T-cell (primary cell): ENCODE measurements around the gene BTBD17. TPM values are rescaled to one million over a fixed set of nuclear protein-coding genes. Genes with fewer than 3 reads are reported as not detected.

Experiments
- ATAC-seq, 4 experiments: fragments of 200-7000 bp in 3 of 4; fragments of 150-1000 bp in 1 of 4; cut with Tn5 transposase; replicated peaks in 1 of 4; 1 replicate in 3 of 4; 2 replicates in 1 of 4; pipeline ENCODE4 v1.10.0; 2021; ENCODE audit warnings: moderate library complexity in 3 of 4, mild to moderate bottlenecking in 2 of 4, moderate number of reproducible peaks in 1 of 4
- CTCF ChIA-PET, 2 donors: fragments of 300-600 bp; sonication (Branson Sonifier 250); formaldehyde crosslinking; loops; one replicate each; lab custom pipeline; 2022; ENCODE audit warnings: antibody characterized with exemption in 2 of 2; lab: Charles Lee
- POLR2A ChIA-PET, 2 donors: fragments of 300-600 bp; sonication (Branson Sonifier 250); formaldehyde crosslinking; loops; one replicate each; lab custom pipeline; 2022; ENCODE audit warnings: antibody characterized with exemption in 2 of 2; lab: Charles Lee
- DNase-seq, 35 experiments: peaks; one replicate each; pipeline versions ENCODE4 v3.0.0 to v3.0.0-alpha.2; 2013 to 2023
- H3K27ac ChIP-seq: one replicate; pipeline ENCODE4 v1.5.1; 2013; ENCODE audit warnings: low read length
- H3K27me3 ChIP-seq, 2 experiments: replicated peaks in 1 of 2; 1 replicate in 1 of 2; 2 replicates in 1 of 2; pipeline versions ENCODE4 v1.6.1 to v1.7.0; 2013; ENCODE audit warnings: low read length in 1 of 2, mixed read lengths in 1 of 2; ENCODE audit not compliant: control insufficient read depth in 2 of 2, insufficient read depth in 2 of 2; ENCODE audit errors: extremely low read depth in 1 of 2
- H3K36me3 ChIP-seq, 2 donors: 1 replicate in 1 of 2; 2 replicates in 1 of 2; pipeline versions ENCODE4 v1.6.1 to v1.7.0; 2013; ENCODE audit warnings: low read length in 1 of 2; ENCODE audit not compliant: control insufficient read depth in 2 of 2, insufficient read depth in 1 of 2; ENCODE audit errors: extremely low read depth in 1 of 2
- H3K4me1 ChIP-seq, 2 experiments: 1 replicate in 1 of 2; 2 replicates in 1 of 2; pipeline versions ENCODE4 v1.6.1 to v1.7.0; 2013; ENCODE audit warnings: low read length in 2 of 2, mixed read lengths in 1 of 2; ENCODE audit not compliant: insufficient read depth in 2 of 2, control insufficient read depth in 1 of 2; ENCODE audit errors: extremely low read depth in 1 of 2
- H3K4me3 ChIP-seq, 2 donors: 1 replicate in 1 of 2; 2 replicates in 1 of 2; pipeline versions ENCODE4 v1.5.1 to v1.7.0; 2013; ENCODE audit warnings: mild to moderate bottlenecking in 2 of 2, low read length in 1 of 2, moderate library complexity in 1 of 2; ENCODE audit not compliant: control insufficient read depth in 1 of 2; ENCODE audit errors: extremely low read depth in 1 of 2
- H3K9me3 ChIP-seq: 2 replicates; pipeline ENCODE4 v1.7.0; 2013
- H3K27ac Mint-ChIP-seq, 2 donors: one replicate each; pipeline ENCODE4 v1.8.0; 2020 to 2021; ENCODE audit warnings: mild to moderate bottlenecking in 2 of 2, mixed read lengths in 2 of 2
- H3K27me3 Mint-ChIP-seq, 2 donors: one replicate each; pipeline ENCODE4 v1.8.0; 2021 to 2022; ENCODE audit warnings: mixed read lengths in 2 of 2
- H3K36me3 Mint-ChIP-seq: one replicate; pipeline ENCODE4 v1.8.0; 2021; ENCODE audit warnings: mixed read lengths
- H3K4me1 Mint-ChIP-seq, 3 donors: one replicate each; pipeline ENCODE4 v1.8.0; 2020 to 2022; ENCODE audit warnings: mixed read lengths in 3 of 3, mild to moderate bottlenecking in 1 of 3
- H3K4me3 Mint-ChIP-seq, 3 donors: one replicate each; pipeline ENCODE4 v1.8.0; 2020 to 2022; ENCODE audit warnings: mild to moderate bottlenecking in 3 of 3, mixed read lengths in 3 of 3, moderate library complexity in 3 of 3
- H3K9me3 Mint-ChIP-seq, 3 donors: one replicate each; pipeline ENCODE4 v1.8.0; 2020 to 2022; ENCODE audit warnings: mixed read lengths in 3 of 3
- WGBS: methylation state at CpG from one replicate; pipeline ENCODE4 v1.1.5; 2013; ENCODE audit warnings: missing lambda C conversion rate; ENCODE audit not compliant: insufficient coverage; 5-methylcytosine and 5-hydroxymethylcytosine counted together
- total RNA-seq, 35 experiments: library from RNA in 6 of 35; stranded (reverse) in 6 of 35; fragments of 120-200 nt in 1 of 35; gene quantifications; one replicate each; pipeline versions ENCODE4 v1.2.1 to v1.2.4 and lab custom pipeline; 2013 to 2026

BTBD17 gene
- total RNA-seq, 5 donors from 2014 or later (not counting 1 experiment from before 2014, with no cell fraction given) = 0.26 TPM; not detected in 4

DNA sequence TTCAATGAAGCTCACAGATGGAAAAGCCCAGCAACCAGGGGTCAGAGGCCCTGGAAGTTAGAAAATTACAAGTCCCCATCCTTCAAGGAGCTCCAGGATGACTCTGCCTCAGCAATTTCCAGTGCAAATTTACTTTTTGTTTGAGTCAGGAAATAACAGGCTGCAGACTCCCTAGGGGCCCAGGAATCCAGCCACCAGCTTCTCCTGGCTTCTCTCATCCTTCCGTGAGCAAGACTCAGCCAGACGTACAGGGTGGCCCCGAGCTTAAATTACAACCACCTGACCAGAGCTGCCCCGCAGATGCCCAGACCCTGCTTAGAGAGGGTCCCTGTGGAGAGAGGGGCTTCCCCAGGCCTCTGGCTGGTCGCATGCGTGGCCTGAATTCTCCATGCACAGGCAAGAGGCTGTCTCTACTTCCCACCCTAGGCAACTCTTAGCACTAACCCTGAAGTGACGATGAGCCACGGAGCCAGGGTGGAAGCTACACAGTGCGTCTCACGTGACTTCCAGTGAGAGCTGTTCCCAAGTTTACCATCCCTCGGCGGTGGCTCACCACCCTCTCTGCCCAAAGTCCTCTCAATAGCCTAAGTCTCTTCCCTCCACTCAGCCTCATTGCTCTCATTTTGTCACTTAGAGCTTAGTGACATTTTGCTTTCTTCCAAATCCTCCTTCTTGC, 32.7 kb upstream of the BTBD17 start:
- Mint-ChIP-seq H3K9me3 (no peaks in the 10 kb centered on the region), H3K4me3 (no peak overlapping the region), H3K36me3 (no peaks in the 10 kb centered on the region), H3K27me3 (peaks cover 0 to 4% of the 10 kb centered on the region in 2 donors), H3K4me1 (no peaks in the 10 kb centered on the region), H3K27ac (no peak overlapping the region)
- ChIA-PET CTCF (interaction anchor here in 1 of 2 donors (0.7 kb wide), 1 partner anchor 29 kb away, joined by 4 read pairs; no protein-coding TSS in a partner anchor), POLR2A (no interaction called here)
- Histone ChIP-seq H3K4me1 (no peaks in the 10 kb centered on the region), H3K4me3 (no peak overlapping the region), H3K27me3 (peaks cover 0 to 13% of the 10 kb centered on the region in 2 experiments), H3K36me3 (no peaks in the 10 kb centered on the region), H3K9me3 (no peaks in the 10 kb centered on the region), H3K27ac (no peak overlapping the region)
- DNase-seq = no peak
- 91% methylated on average over 9 of the region's 12 CpGs for WGBS
- no peak for ATAC-seq

DNA sequence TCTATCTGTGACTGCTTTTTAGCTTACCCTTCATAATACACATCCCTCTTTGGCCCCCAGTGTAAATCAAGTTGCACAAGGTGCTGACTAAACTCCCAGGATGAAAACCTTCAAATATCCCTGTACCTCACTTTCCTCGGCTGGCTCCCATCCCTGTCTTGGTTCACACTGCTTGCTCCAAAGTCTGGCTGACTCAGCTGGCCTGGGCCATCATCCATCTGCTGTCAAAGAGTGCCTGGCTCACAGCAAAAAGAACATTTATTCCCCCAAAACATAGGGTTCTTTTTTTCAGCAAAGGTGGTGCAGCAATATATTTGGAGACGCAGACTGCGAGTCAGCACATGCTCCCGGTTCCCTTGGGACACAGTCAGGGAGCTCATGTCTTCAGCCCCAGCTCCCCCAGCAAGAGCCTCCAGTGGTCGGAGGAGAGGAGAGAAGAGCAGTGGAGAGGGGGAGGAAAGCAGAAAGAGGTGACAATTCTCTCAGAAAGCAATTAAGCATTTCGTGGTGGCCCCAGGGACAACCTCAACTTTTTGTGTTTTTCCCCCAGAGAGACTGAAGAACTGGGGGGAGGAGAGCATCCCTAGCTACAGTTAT, 31.8 kb upstream of the BTBD17 start:
- Histone ChIP-seq H3K9me3 (no peaks in the 10 kb centered on the region), H3K36me3 (no peaks in the 10 kb centered on the region), H3K27me3 (peaks cover 0 to 19% of the 10 kb centered on the region in 2 experiments), H3K4me3 (no peak overlapping the region), H3K27ac (no peak overlapping the region), H3K4me1 (no peaks in the 10 kb centered on the region)
- ChIA-PET CTCF (interaction anchor here in 1 of 2 donors (0.7 kb wide), 1 partner anchor 30 kb away, joined by 4 read pairs; no protein-coding TSS in a partner anchor), POLR2A (no interaction called here)
- DNase-seq = no peak
- H3K27ac Mint-ChIP-seq = no peak overlapping the region
- H3K4me3 Mint-ChIP-seq = no peak overlapping the region
- H3K36me3 Mint-ChIP-seq = no peaks in the 10 kb centered on the region
- no peaks in the 10 kb centered on the region for H3K9me3 Mint-ChIP-seq
- 95% methylated on average over 3 of the region's 6 CpGs for WGBS
- peaks cover 0 to 4% of the 10 kb centered on the region in 2 donors for H3K27me3 Mint-ChIP-seq
- ATAC-seq = no peak
- no peaks in the 10 kb centered on the region for H3K4me1 Mint-ChIP-seq

DNA sequence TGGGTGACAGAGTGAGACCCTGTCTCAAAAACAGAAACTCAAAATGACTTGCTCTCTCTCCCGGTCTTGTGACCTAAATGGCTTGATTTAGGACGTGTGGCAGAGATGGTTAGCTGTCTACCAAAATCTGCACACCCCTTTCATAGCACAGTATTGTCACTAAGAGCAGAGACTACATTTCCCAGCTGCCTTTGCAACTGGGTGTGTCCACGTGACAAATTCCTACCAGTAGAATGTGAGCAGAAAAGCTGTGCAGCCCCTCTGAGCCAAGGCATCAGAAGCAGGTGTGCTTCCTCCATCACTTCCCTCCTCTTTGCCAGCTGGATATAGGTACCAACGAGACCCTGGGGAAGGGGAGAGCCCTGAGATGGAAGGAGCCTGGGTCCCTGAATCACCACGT, 31.2 kb upstream of the BTBD17 start:
- ChIA-PET POLR2A (no interaction called here), CTCF (interaction anchor here in 1 of 2 donors (0.6 kb wide), 1 partner anchor 23 kb away, joined by 9 read pairs; no protein-coding TSS in a partner anchor)
- Mint-ChIP-seq H3K27ac (no peak overlapping the region), H3K27me3 (peaks cover 0 to 4% of the 10 kb centered on the region in 2 donors), H3K9me3 (no peaks in the 10 kb centered on the region), H3K36me3 (no peaks in the 10 kb centered on the region), H3K4me1 (no peaks in the 10 kb centered on the region), H3K4me3 (no peak overlapping the region)
- 67% methylated on average over 1 of the region's 5 CpGs for WGBS
- Histone ChIP-seq H3K27ac (no peak overlapping the region), H3K36me3 (no peaks in the 10 kb centered on the region), H3K27me3 (peaks cover 0 to 19% of the 10 kb centered on the region in 2 experiments), H3K9me3 (no peaks in the 10 kb centered on the region), H3K4me1 (no peaks in the 10 kb centered on the region), H3K4me3 (no peak overlapping the region)
- ATAC-seq = no peak
- no peak for DNase-seq

GRCh38 chr17:74391771-74392170, 30.1 kb upstream of the BTBD17 start:
- no peaks in the 10 kb centered on the region for H3K4me1 ChIP-seq
- Mint-ChIP-seq H3K4me3 (no peak overlapping the region), H3K36me3 (no peaks in the 10 kb centered on the region), H3K9me3 (no peaks in the 10 kb centered on the region), H3K4me1 (no peaks in the 10 kb centered on the region), H3K27me3 (peaks cover 0 to 4% of the 10 kb centered on the region in 2 donors), H3K27ac (no peak overlapping the region)
- DNase-seq (no peak), ATAC-seq (no peak)
- no peak overlapping the region for H3K4me3 ChIP-seq
- H3K27me3 ChIP-seq = peaks cover 0 to 23% of the 10 kb centered on the region in 2 experiments
- CTCF ChIA-PET = interaction anchor here in 1 of 2 donors (0.6 to 0.7 kb wide), 2 partner anchors 12 to 29 kb away, joined by 3 read pairs; no protein-coding TSS in a partner anchor
- H3K36me3 ChIP-seq = no peaks in the 10 kb centered on the region
- POLR2A ChIA-PET = no interaction called here
- 32% methylated on average over 4 of the region's 5 CpGs for WGBS
- H3K9me3 ChIP-seq = no peaks in the 10 kb centered on the region
- H3K27ac ChIP-seq = no peak overlapping the region

GRCh38 chr17:74390680-74391653, 29.3 kb upstream of the BTBD17 start:
- Mint-ChIP-seq H3K4me3 (no peak overlapping the region), H3K4me1 (no peaks in the 10 kb centered on the region), H3K27ac (no peak overlapping the region), H3K9me3 (no peaks in the 10 kb centered on the region), H3K27me3 (peaks cover 0 to 4% of the 10 kb centered on the region in 2 donors), H3K36me3 (no peaks in the 10 kb centered on the region)
- no peaks in the 10 kb centered on the region for H3K9me3 ChIP-seq
- CTCF ChIA-PET = interaction anchor here in 1 of 2 donors (0.5 to 0.7 kb wide), 3 partner anchors 11 to 28 kb away, joined by 3 to 4 read pairs (median 3); no protein-coding TSS in a partner anchor
- H3K27me3 ChIP-seq = peaks cover 0 to 24% of the 10 kb centered on the region in 2 experiments
- no peaks in the 10 kb centered on the region for H3K4me1 ChIP-seq
- WGBS = 73% methylated on average over 9 of the region's 11 CpGs
- H3K4me3 ChIP-seq = no peak overlapping the region
- ATAC-seq (no peak), DNase-seq (no peak)
- H3K27ac ChIP-seq = no peak overlapping the region
- POLR2A ChIA-PET = no interaction called here
- H3K36me3 ChIP-seq = no peaks in the 10 kb centered on the region
